HepG2 (cell line): ENCODE data around the gene CTF1. TPM values are rescaled to one million over a fixed set of nuclear protein-coding genes. Genes with fewer than 3 reads are reported as not detected.

Experiments used
- ATRX ChIP-seq: sonication (generic); formaldehyde crosslinking; IDR thresholded peaks from 2 replicates; pipeline ENCODE4 v1.4.0; 2020; ENCODE audit warnings: missing genetic modification reagents, borderline replicate concordance
- EHMT2 ChIP-seq: fragments of 200-600 bp; sonication (generic); IDR thresholded peaks from 2 replicates; pipeline ENCODE4 v1.7.0; 2017; ENCODE audit warnings: antibody characterized with exemption, low read depth, low read length, borderline replicate concordance
- GLI4 ChIP-seq: sonication (generic); formaldehyde crosslinking; IDR thresholded peaks from 2 replicates; pipeline ENCODE4 v1.5.1; 2020; ENCODE audit warnings: missing genetic modification reagents, mild to moderate bottlenecking, moderate library complexity, borderline replicate concordance
- KDM4B ChIP-seq: sonication (generic); formaldehyde crosslinking; IDR thresholded peaks from 2 replicates; pipeline ENCODE4 v1.4.0; 2020; ENCODE audit warnings: missing genetic modification reagents
- MXD4 ChIP-seq: IDR thresholded peaks from 2 replicates; pipeline ENCODE4 v1.6.1; 2016; ENCODE audit warnings: mild to moderate bottlenecking, missing biosample characterization, missing genetic modification reagents
- PHB2 ChIP-seq: fragments of 450-650 bp; IDR thresholded peaks from 2 replicates; pipeline ENCODE4 v1.6.1; 2018; ENCODE audit not compliant: partially characterized antibody
- POLR2AphosphoS2 ChIP-seq: IDR thresholded peaks from 2 replicates; pipeline ENCODE4 v1.6.1; 2011; ENCODE audit warnings: low read depth, low read length, improper control_type of control experiment
- TMF1 ChIP-seq: sonication (generic); formaldehyde crosslinking; IDR thresholded peaks from 2 replicates; pipeline ENCODE4 v1.8.1; 2022; ENCODE audit warnings: low read depth, missing genetic modification reagents
- ZBTB42 ChIP-seq: sonication (generic); formaldehyde crosslinking; IDR thresholded peaks from 2 replicates; pipeline ENCODE4 v1.5.0; 2020; ENCODE audit warnings: mild to moderate bottlenecking, missing genetic modification reagents
- ZFX ChIP-seq: sonication (generic); formaldehyde crosslinking; IDR thresholded peaks from 2 replicates; pipeline ENCODE4 v1.4.0; 2020; ENCODE audit warnings: mild to moderate bottlenecking, low read depth, missing genetic modification reagents, moderate library complexity
- ZKSCAN5 ChIP-seq: sonication (generic); formaldehyde crosslinking; IDR thresholded peaks from 2 replicates; pipeline ENCODE4 v1.5.1; 2020; ENCODE audit warnings: mild to moderate bottlenecking, missing genetic modification reagents
- ZNF232 ChIP-seq: sonication (generic); formaldehyde crosslinking; IDR thresholded peaks from 2 replicates; pipeline ENCODE4 v1.4.0; 2020; ENCODE audit warnings: missing genetic modification reagents, borderline replicate concordance
- ZNF484 ChIP-seq: sonication (generic); formaldehyde crosslinking; IDR thresholded peaks from 2 replicates; pipeline ENCODE4 v1.5.1; 2020; ENCODE audit warnings: mild to moderate bottlenecking, low read depth, missing genetic modification reagents, borderline replicate concordance
- ZNF501 ChIP-seq: sonication (generic); formaldehyde crosslinking; IDR thresholded peaks from 2 replicates; pipeline ENCODE4 v1.5.1; 2020; ENCODE audit warnings: mild to moderate bottlenecking, moderate library complexity, missing genetic modification reagents
- ZNF549 ChIP-seq: sonication (generic); formaldehyde crosslinking; IDR thresholded peaks from 2 replicates; pipeline ENCODE4 v1.5.0; 2020; ENCODE audit warnings: missing genetic modification reagents
- polyA plus RNA-seq, 8 experiments: library from polyadenylated mRNA; depleted of rRNA in 3 of 8; stranded (reverse) in 7 of 8; unstranded in 1 of 8; fragments of >200 nt; fragmentation: Illumina TruSeq in 4 of 8; extraction: Trizol in 4 of 8; gene quantifications; 2 replicates each; pipeline versions ENCODE4 v1.2.1 to v1.2.3, GENCODE V29; 2011 to 2016; ENCODE audit warnings: low read depth in 4 of 8, missing spikeins in 1 of 8, mixed read lengths in 1 of 8; ENCODE audit not compliant: insufficient read depth in 1 of 8
- total RNA-seq, 5 experiments: library from RNA; depleted of rRNA; stranded (reverse); fragments of >200 nt; fragmentation: Illumina TruSeq; extraction: Trizol; gene quantifications; 2 replicates each; pipeline ENCODE4 v1.2.3, GENCODE V29; 2016; ENCODE audit warnings: low read depth in 1 of 5
- TF ChIP-seq, protein P1 (sequence below): sonication (generic); formaldehyde crosslinking; IDR thresholded peaks from 2 replicates; pipeline ENCODE4 v1.8.1; 2023; ENCODE audit warnings: mild to moderate bottlenecking, missing genetic modification reagents
- TF ChIP-seq, protein P2 (sequence below): sonication (generic); formaldehyde crosslinking; conservative IDR thresholded peaks from 2 replicates; pipeline ENCODE4 v1.8.0; 2022; ENCODE audit warnings: mild to moderate bottlenecking, moderate library complexity, missing genetic modification reagents
- TF ChIP-seq, protein P3 (sequence below): sonication (generic); formaldehyde crosslinking; IDR thresholded peaks from 2 replicates; pipeline ENCODE4 v1.5.0; 2020; ENCODE audit warnings: missing genetic modification reagents
- TF ChIP-seq, protein P4 (sequence below): IDR thresholded peaks from 2 replicates; pipeline ENCODE4 v1.6.1; 2016; ENCODE audit warnings: mild to moderate bottlenecking
- TF ChIP-seq, protein P5 (sequence below): sonication (generic); formaldehyde crosslinking; IDR thresholded peaks from 2 replicates; pipeline ENCODE4 v1.4.0; 2020; ENCODE audit warnings: missing genetic modification reagents
- TF ChIP-seq, protein P6 (sequence below): sonication (generic); formaldehyde crosslinking; IDR thresholded peaks from 2 replicates; pipeline ENCODE4 v1.4.0; 2020; ENCODE audit warnings: missing genetic modification reagents

CTF1 gene
- total and polyA plus RNA-seq, 2 of the 13 experiments (the other 11 are each of a cell fraction or from before 2014, with no cell fraction given): 0.13 to 1.8 TPM

DNA sequence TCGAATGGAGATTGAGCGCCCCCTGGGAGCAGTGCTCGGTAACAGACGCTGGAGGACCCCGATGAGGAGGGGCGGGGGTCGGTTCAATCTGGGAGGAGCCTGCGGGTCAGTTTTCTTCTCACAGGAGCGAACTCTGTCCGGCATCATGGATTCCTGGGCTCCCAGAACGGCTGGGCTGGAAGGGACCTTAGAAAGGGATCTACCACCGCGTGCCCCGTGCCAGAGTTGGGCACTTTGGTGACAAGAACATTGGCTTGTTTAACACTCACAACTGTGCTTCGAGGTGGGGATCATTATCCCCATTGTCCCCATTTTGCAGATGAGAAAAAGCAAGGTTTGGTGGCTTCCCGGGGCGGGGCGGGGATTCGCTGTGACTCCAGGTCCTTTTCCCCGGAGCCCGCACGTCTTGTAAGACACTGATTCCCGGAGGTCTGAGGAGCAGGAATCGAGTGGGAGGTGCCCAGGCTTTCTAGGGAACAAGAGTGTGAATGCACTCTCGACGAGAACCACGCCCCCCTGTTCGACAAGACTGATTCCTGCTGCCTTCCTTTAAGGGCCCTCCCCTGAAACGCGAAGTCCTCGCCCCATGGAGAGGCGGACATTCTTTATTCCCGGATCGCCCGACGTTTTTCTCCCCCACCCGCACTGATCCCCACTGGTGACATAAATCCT is 25.5 kb downstream of the CTF1 start (continued):
- TF ChIP-seq ZBTB42 (CRISPR knock-in tag) (no peak), TMF1 (CRISPR knock-in tag) (no peak; the same call in 1 of the 2 replicates), ZFX (CRISPR knock-in tag) (peak; percentile 49; the same call in 1 of the 2 replicates), MXD4 (peak; percentile 60; the same call in 1 of the 2 replicates), ZNF484 (CRISPR knock-in tag) (no peak), ZNF232 (no peak), ZNF549 (CRISPR knock-in tag) (no peak; the same call in 1 of the 2 replicates), KDM4B (CRISPR knock-in tag) (no peak), ZNF501 (CRISPR knock-in tag) (peak; percentile 87), PHB2 (no peak), EHMT2 (no peak), POLR2AphosphoS2 (no peak), GLI4 (CRISPR knock-in tag) (no peak), ZKSCAN5 (CRISPR knock-in tag) (no peak), ATRX (no peak)
- TF ChIP-seq, protein P1, sequence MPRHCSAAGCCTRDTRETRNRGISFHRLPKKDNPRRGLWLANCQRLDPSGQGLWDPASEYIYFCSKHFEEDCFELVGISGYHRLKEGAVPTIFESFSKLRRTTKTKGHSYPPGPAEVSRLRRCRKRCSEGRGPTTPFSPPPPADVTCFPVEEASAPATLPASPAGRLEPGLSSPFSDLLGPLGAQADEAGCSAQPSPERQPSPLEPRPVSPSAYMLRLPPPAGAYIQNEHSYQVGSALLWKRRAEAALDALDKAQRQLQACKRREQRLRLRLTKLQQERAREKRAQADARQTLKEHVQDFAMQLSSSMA (CRISPR knock-in tag): no peak
- TF ChIP-seq, protein P2, sequence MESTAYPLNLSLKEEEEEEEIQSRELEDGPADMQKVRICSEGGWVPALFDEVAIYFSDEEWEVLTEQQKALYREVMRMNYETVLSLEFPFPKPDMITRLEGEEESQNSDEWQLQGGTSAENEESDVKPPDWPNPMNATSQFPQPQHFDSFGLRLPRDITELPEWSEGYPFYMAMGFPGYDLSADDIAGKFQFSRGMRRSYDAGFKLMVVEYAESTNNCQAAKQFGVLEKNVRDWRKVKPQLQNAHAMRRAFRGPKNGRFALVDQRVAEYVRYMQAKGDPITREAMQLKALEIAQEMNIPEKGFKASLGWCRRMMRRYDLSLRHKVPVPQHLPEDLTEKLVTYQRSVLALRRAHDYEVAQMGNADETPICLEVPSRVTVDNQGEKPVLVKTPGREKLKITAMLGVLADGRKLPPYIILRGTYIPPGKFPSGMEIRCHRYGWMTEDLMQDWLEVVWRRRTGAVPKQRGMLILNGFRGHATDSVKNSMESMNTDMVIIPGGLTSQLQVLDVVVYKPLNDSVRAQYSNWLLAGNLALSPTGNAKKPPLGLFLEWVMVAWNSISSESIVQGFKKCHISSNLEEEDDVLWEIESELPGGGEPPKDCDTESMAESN (CRISPR knock-in tag): no peak; the same call in 1 of the 2 replicates
- TF ChIP-seq, protein P3, sequence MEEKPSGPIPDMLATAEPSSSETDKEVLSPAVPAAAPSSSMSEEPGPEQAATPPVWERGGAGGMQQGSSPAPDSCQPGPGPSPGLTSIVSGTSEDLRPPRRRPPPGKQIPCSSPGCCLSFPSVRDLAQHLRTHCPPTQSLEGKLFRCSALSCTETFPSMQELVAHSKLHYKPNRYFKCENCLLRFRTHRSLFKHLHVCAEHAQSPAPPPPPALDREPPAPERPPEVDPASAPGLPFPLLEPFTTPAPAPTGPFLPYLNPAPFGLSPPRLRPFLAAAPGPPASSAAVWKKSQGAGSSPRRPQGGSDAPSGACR (CRISPR knock-in tag): no peak; the same call in 1 of the 2 replicates
- TF ChIP-seq, protein P4, sequence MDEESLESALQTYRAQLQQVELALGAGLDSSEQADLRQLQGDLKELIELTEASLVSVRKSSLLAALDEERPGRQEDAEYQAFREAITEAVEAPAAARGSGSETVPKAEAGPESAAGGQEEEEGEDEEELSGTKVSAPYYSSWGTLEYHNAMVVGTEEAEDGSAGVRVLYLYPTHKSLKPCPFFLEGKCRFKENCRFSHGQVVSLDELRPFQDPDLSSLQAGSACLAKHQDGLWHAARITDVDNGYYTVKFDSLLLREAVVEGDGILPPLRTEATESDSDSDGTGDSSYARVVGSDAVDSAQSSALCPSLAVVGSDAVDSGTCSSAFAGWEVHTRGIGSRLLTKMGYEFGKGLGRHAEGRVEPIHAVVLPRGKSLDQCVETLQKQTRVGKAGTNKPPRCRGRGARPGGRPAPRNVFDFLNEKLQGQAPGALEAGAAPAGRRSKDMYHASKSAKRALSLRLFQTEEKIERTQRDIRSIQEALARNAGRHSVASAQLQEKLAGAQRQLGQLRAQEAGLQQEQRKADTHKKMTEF (CRISPR knock-in tag): no peak
- TF ChIP-seq, protein P5, sequence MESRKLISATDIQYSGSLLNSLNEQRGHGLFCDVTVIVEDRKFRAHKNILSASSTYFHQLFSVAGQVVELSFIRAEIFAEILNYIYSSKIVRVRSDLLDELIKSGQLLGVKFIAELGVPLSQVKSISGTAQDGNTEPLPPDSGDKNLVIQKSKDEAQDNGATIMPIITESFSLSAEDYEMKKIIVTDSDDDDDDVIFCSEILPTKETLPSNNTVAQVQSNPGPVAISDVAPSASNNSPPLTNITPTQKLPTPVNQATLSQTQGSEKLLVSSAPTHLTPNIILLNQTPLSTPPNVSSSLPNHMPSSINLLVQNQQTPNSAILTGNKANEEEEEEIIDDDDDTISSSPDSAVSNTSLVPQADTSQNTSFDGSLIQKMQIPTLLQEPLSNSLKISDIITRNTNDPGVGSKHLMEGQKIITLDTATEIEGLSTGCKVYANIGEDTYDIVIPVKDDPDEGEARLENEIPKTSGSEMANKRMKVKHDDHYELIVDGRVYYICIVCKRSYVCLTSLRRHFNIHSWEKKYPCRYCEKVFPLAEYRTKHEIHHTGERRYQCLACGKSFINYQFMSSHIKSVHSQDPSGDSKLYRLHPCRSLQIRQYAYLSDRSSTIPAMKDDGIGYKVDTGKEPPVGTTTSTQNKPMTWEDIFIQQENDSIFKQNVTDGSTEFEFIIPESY: no peak
- TF ChIP-seq, protein P6, sequence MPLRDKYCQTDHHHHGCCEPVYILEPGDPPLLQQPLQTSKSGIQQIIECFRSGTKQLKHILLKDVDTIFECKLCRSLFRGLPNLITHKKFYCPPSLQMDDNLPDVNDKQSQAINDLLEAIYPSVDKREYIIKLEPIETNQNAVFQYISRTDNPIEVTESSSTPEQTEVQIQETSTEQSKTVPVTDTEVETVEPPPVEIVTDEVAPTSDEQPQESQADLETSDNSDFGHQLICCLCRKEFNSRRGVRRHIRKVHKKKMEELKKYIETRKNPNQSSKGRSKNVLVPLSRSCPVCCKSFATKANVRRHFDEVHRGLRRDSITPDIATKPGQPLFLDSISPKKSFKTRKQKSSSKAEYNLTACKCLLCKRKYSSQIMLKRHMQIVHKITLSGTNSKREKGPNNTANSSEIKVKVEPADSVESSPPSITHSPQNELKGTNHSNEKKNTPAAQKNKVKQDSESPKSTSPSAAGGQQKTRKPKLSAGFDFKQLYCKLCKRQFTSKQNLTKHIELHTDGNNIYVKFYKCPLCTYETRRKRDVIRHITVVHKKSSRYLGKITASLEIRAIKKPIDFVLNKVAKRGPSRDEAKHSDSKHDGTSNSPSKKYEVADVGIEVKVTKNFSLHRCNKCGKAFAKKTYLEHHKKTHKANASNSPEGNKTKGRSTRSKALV: no peak
